Gastroesophageal sphincter (tissue), 4 donors: ENCODE data around the gene EVX1. TPM values are rescaled to one million over a fixed set of nuclear protein-coding genes. Genes with fewer than 3 reads are reported as not detected.

Experiments
- ATAC-seq: fragments of 150-250 bp; one replicate; pipeline ENCODE4 v1.9.1; 2016; ENCODE audit warnings: mild to moderate bottlenecking, moderate library complexity
- H3K27ac ChIP-seq, 4 donors: fragments of 200-600 bp; sonication (generic) in 3 of 4; 1 replicate in 3 of 4; 2 replicates in 1 of 4; pipeline ENCODE4 v1.5.1; 2016 to 2019
- H3K27me3 ChIP-seq: fragments of 200-600 bp; sonication (generic); one replicate; pipeline ENCODE4 v1.5.1; 2019
- H3K36me3 ChIP-seq, 2 donors: fragments of 200-600 bp; sonication (generic); one replicate each; pipeline ENCODE4 v1.5.1; 2019; ENCODE audit warnings: control low read depth in 1 of 2
- H3K4me1 ChIP-seq, 3 donors: fragments of 200-600 bp; sonication (generic); 1 replicate in 2 of 3; 2 replicates in 1 of 3; pipeline ENCODE4 v1.5.1; 2016 to 2019; ENCODE audit warnings: control low read depth in 2 of 3
- H3K4me3 ChIP-seq, 2 donors: fragments of 200-600 bp; sonication (generic); one replicate each; pipeline ENCODE4 v1.5.1; 2019; ENCODE audit warnings: mild to moderate bottlenecking in 1 of 2, moderate library complexity in 1 of 2
- H3K9me3 ChIP-seq, 3 donors: fragments of 200-600 bp; sonication (generic); one replicate each; pipeline ENCODE4 v1.5.1; 2017 to 2019; ENCODE audit warnings: control low read depth in 2 of 3
- EP300 ChIP-seq: sonication (generic); formaldehyde crosslinking; IDR thresholded peaks from one replicate; pipeline ENCODE4 v1.6.1; 2017; ENCODE audit warnings: antibody characterized with exemption, mild to moderate bottlenecking
- POLR2A ChIP-seq, 2 donors: fragments of 450-650 bp; IDR thresholded peaks; one replicate each; pipeline ENCODE4 v1.6.1; 2017; ENCODE audit warnings: antibody characterized with exemption in 2 of 2, mild to moderate bottlenecking in 2 of 2, moderate library complexity in 1 of 2
- POLR2AphosphoS5 ChIP-seq: sonication (generic); formaldehyde crosslinking; IDR thresholded peaks from one replicate; pipeline ENCODE4 v1.6.1; 2017; ENCODE audit warnings: antibody characterized with exemption
- WGBS, 2 donors: methylation state at CpG; one replicate each; pipeline ENCODE4 v1.1.5; 2018; ENCODE audit warnings: low coverage in 1 of 2; 5-methylcytosine and 5-hydroxymethylcytosine counted together
- total RNA-seq, 4 donors: library from RNA; depleted of rRNA; stranded (reverse); fragments of >200 nt; gene quantifications; one replicate each; pipeline ENCODE4 v1.1.0, GENCODE V29; 2016
- TF ChIP-seq, protein P1 (sequence below), 4 experiments: fragments of 200-600 bp in 2 of 4; fragments of 450-650 bp in 2 of 4; sonication (generic) in 1 of 4; IDR thresholded peaks; one replicate each; pipeline ENCODE4 v1.5.1; 2017 to 2019; ENCODE audit warnings: antibody characterized with exemption in 4 of 4, mild to moderate bottlenecking in 2 of 4, moderate library complexity in 2 of 4

The EVX1 gene
- total RNA-seq, 4 donors from 2014 or later, result not detected

DNA sequence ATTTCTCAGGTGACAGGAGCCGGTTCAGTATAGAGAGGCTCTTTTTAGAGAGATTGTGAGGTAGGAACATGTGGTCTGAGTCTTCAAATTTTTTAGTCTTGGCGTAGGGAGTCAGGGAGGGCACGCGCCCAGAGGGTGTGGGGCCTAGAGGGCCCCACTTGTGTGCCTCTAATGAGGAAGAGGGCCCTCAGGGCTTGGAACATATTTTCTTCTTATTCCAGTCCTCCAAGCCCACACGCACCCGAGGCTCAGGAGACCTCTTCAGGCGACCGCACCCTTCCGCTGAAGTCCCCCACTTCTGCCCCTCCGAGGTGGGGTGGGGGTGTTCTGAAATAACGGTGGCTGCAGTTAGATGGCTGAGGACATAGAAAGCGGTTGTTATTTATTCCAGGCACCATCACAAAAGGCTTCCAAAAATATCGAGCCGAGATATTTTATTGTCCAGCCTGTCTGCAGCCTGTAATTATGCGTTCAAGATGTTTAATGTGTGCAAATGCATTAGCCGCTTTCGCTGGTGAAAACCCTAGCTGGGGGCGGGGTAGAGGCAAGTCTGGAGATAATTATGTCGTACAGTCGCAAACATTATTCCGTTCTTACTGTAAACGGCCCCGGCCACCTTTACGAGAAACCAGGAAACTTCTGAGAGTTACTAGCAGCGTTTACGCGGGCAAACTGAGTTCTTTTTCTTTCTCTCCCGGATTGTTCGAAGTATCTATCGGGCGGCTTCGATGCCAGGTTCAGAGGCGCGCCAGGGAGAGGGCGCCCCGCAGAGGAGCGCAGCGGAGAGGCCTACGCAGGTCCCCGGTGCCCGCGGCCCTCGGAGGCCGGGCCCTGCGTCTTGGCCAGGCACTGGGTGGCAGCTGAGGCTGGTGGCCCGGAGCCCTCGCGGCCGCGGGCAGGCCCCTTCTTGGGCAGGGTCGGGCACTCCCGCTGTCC is 29.8 kb upstream of the EVX1 start:
- Histone ChIP-seq H3K9me3 (no peaks in the 10 kb centered on the region), H3K27ac (no peak overlapping the region), H3K36me3 (no peaks in the 10 kb centered on the region), H3K4me3 (peak overlapping the region in 1 of 2 donors; percentile 18), H3K27me3 (peaks cover 100% of the 10 kb centered on the region), H3K4me1 (peaks cover 0 to 27% (median 4%) of the 10 kb centered on the region in 3 donors)
- no peak for ATAC-seq
- WGBS, 2 donors, result 9 to 13% methylated on average over 16 to 25 of the region's 52 CpGs
- TF ChIP-seq POLR2A (IDR thresholded peaks at IDR 0.05) (no peak), POLR2AphosphoS5 (no peak), EP300 (no peak)
- TF ChIP-seq, protein P1, sequence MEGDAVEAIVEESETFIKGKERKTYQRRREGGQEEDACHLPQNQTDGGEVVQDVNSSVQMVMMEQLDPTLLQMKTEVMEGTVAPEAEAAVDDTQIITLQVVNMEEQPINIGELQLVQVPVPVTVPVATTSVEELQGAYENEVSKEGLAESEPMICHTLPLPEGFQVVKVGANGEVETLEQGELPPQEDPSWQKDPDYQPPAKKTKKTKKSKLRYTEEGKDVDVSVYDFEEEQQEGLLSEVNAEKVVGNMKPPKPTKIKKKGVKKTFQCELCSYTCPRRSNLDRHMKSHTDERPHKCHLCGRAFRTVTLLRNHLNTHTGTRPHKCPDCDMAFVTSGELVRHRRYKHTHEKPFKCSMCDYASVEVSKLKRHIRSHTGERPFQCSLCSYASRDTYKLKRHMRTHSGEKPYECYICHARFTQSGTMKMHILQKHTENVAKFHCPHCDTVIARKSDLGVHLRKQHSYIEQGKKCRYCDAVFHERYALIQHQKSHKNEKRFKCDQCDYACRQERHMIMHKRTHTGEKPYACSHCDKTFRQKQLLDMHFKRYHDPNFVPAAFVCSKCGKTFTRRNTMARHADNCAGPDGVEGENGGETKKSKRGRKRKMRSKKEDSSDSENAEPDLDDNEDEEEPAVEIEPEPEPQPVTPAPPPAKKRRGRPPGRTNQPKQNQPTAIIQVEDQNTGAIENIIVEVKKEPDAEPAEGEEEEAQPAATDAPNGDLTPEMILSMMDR (IDR thresholded peaks at IDR 0.05), result no peak

GRCh38 chr7:27213433-27214238 is 29.0 kb upstream of the EVX1 start:
- Histone ChIP-seq H3K9me3 (no peaks in the 10 kb centered on the region), H3K4me1 (peaks cover 0 to 27% (median 4%) of the 10 kb centered on the region in 3 donors), H3K27ac (no peak overlapping the region), H3K36me3 (no peaks in the 10 kb centered on the region), H3K27me3 (peaks cover 99% of the 10 kb centered on the region), H3K4me3 (peak overlapping the region in 1 of 2 donors; percentile 18)
- 27% methylated on average over 2 of the region's 50 CpGs; no CpG with 5 or more reads in 1 of the 2 donors for WGBS, 2 donors
- ATAC-seq, result no peak
- TF ChIP-seq POLR2A (IDR thresholded peaks at IDR 0.05), result no peak
- TF ChIP-seq, protein P1 (IDR thresholded peaks at IDR 0.05), result no peak
- TF ChIP-seq POLR2AphosphoS5, result no peak
- TF ChIP-seq EP300, result no peak

GRCh38 chr7:27214239-27214950 is 28.2 kb upstream of the EVX1 start:
- TF ChIP-seq POLR2AphosphoS5 (no peak), POLR2A (IDR thresholded peaks at IDR 0.05) (no peak), EP300 (no peak)
- TF ChIP-seq, protein P1 (IDR thresholded peaks at IDR 0.05), result no peak
- Histone ChIP-seq H3K9me3 (no peaks in the 10 kb centered on the region), H3K27ac (no peak overlapping the region), H3K4me3 (no peak overlapping the region), H3K4me1 (peaks cover 0 to 27% (median 4%) of the 10 kb centered on the region in 3 donors), H3K27me3 (peaks cover 99% of the 10 kb centered on the region), H3K36me3 (no peaks in the 10 kb centered on the region)
- WGBS, 2 donors, result 58 to 80% methylated on average over 3 to 8 of the region's 8 CpGs
- ATAC-seq, result no peak

GRCh38 chr7:27215356-27215755 is 27.2 kb upstream of the EVX1 start:
- TF ChIP-seq EP300, result no peak
- no peak for TF ChIP-seq POLR2A (IDR thresholded peaks at IDR 0.05)
- TF ChIP-seq POLR2AphosphoS5, result no peak
- TF ChIP-seq, protein P1 (IDR thresholded peaks at IDR 0.05), result no peak
- H3K9me3 ChIP-seq, result no peaks in the 10 kb centered on the region
- no peak overlapping the region for H3K4me3 ChIP-seq
- H3K4me1 ChIP-seq, result peaks cover 0 to 28% (median 4%) of the 10 kb centered on the region in 3 donors
- H3K27me3 ChIP-seq, result peaks cover 99% of the 10 kb centered on the region
- no peak for ATAC-seq
- no peak overlapping the region for H3K27ac ChIP-seq
- 100% methylated on average over 1 of the region's 2 CpGs; no CpG with 5 or more reads in 1 of the 2 donors for WGBS, 2 donors
- H3K36me3 ChIP-seq, result no peaks in the 10 kb centered on the region
